VCaP (cell line): Measurements from ENCODE around the gene CLPTM1.
A peak's percentile ranks its signal among the peaks of the same experiment; 100 is the strongest.

Experiments used
- H3K27ac ChIP-seq: fragments of 450-650 bp; 2 replicates; pipeline ENCODE4 v1.5.1; 2017
- TF ChIP-seq, protein P1 (sequence below): fragments of 450-650 bp; conservative IDR thresholded peaks from 2 replicates; pipeline ENCODE4 v1.5.1; 2017; ENCODE audit warnings: mild to moderate bottlenecking, moderate library complexity

The CLPTM1 gene

DNA sequence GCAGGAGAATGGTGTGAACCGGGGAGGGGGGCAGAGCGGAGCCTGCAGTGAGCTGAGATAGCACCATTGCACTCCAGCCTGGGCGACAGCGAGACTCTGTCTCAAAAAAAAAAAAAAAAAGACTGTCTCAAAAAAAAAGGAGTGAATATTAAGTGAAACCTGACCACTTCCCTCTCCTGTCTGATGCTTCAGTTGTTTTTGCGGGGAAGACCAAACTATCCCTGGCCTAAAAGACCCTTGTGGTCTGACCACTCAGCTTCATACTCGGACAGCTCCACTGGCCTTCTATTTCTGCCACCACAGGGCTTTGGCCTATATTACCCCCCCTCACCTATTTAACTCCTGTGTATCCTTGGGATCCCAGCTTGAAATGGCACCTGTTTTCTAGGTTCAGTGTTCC lies 85.9 kb downstream of the CLPTM1 start:
- TF ChIP-seq, protein P1, sequence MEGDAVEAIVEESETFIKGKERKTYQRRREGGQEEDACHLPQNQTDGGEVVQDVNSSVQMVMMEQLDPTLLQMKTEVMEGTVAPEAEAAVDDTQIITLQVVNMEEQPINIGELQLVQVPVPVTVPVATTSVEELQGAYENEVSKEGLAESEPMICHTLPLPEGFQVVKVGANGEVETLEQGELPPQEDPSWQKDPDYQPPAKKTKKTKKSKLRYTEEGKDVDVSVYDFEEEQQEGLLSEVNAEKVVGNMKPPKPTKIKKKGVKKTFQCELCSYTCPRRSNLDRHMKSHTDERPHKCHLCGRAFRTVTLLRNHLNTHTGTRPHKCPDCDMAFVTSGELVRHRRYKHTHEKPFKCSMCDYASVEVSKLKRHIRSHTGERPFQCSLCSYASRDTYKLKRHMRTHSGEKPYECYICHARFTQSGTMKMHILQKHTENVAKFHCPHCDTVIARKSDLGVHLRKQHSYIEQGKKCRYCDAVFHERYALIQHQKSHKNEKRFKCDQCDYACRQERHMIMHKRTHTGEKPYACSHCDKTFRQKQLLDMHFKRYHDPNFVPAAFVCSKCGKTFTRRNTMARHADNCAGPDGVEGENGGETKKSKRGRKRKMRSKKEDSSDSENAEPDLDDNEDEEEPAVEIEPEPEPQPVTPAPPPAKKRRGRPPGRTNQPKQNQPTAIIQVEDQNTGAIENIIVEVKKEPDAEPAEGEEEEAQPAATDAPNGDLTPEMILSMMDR, result no peak
- peak overlapping the region; percentile 98; the same call in 1 of the 2 replicates for H3K27ac ChIP-seq
